Uterus (tissue), 2 donors: ENCODE measurements around the gene ZNF410.

ENCODE experiments used
- POLR2A ChIP-seq, 2 donors: fragments of 450-650 bp; IDR thresholded peaks; one replicate each; pipeline ENCODE4 v1.6.1; 2016; ENCODE audit warnings: antibody characterized with exemption in 2 of 2, mild to moderate bottlenecking in 1 of 2, moderate library complexity in 1 of 2
- TF ChIP-seq, protein P1 (sequence below), 4 experiments: fragments of 200-600 bp in 2 of 4; fragments of 450-650 bp in 2 of 4; sonication (generic) in 2 of 4; IDR thresholded peaks; one replicate each; pipeline ENCODE4 v1.5.1; 2016 to 2019; ENCODE audit warnings: antibody characterized with exemption in 4 of 4, mild to moderate bottlenecking in 2 of 4, moderate library complexity in 1 of 4

GRCh38 chr14:73924337-73924736 is 37.7 kb downstream of the ZNF410 start:
- TF ChIP-seq, protein P1, sequence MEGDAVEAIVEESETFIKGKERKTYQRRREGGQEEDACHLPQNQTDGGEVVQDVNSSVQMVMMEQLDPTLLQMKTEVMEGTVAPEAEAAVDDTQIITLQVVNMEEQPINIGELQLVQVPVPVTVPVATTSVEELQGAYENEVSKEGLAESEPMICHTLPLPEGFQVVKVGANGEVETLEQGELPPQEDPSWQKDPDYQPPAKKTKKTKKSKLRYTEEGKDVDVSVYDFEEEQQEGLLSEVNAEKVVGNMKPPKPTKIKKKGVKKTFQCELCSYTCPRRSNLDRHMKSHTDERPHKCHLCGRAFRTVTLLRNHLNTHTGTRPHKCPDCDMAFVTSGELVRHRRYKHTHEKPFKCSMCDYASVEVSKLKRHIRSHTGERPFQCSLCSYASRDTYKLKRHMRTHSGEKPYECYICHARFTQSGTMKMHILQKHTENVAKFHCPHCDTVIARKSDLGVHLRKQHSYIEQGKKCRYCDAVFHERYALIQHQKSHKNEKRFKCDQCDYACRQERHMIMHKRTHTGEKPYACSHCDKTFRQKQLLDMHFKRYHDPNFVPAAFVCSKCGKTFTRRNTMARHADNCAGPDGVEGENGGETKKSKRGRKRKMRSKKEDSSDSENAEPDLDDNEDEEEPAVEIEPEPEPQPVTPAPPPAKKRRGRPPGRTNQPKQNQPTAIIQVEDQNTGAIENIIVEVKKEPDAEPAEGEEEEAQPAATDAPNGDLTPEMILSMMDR (IDR thresholded peaks at IDR 0.05), result no peak
- no peak for TF ChIP-seq POLR2A (IDR thresholded peaks at IDR 0.05)
